Prostate gland (tissue), 2 donors: ENCODE data around the gene CCDC73.

Experiments
- POLR2AphosphoS5 ChIP-seq: sonication (generic); formaldehyde crosslinking; IDR thresholded peaks from one replicate; pipeline ENCODE4 v1.6.1; 2017; ENCODE audit warnings: antibody characterized with exemption
- TF ChIP-seq, protein P1 (sequence below), 4 experiments: fragments of 200-600 bp in 2 of 4; fragments of 450-650 bp in 2 of 4; sonication (generic) in 2 of 4; IDR thresholded peaks; 1 replicate in 3 of 4; 2 replicates in 1 of 4; pipeline ENCODE4 v1.5.1; 2016 to 2019; ENCODE audit warnings: antibody characterized with exemption in 4 of 4, mild to moderate bottlenecking in 2 of 4, moderate library complexity in 2 of 4

DNA sequence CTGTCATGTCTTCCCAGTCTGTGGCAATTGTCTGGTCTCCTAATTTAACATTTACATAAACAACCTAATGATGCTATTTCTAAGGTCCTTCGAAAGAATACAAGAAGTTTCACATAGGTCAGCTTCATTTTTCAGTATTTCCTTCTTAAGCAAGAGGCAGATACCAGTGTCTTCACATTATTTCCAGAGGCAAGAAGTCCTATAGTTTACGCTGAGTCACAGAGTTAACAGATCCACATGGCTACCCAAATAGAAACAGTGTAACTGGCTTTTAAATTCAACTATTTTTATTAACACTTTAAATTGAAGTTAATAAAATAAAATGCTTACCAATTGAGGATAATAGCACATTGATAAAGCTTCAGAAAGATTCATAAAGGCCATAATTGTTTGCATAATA, 46.1 kb upstream of the CCDC73 start:
- TF ChIP-seq, protein P1, sequence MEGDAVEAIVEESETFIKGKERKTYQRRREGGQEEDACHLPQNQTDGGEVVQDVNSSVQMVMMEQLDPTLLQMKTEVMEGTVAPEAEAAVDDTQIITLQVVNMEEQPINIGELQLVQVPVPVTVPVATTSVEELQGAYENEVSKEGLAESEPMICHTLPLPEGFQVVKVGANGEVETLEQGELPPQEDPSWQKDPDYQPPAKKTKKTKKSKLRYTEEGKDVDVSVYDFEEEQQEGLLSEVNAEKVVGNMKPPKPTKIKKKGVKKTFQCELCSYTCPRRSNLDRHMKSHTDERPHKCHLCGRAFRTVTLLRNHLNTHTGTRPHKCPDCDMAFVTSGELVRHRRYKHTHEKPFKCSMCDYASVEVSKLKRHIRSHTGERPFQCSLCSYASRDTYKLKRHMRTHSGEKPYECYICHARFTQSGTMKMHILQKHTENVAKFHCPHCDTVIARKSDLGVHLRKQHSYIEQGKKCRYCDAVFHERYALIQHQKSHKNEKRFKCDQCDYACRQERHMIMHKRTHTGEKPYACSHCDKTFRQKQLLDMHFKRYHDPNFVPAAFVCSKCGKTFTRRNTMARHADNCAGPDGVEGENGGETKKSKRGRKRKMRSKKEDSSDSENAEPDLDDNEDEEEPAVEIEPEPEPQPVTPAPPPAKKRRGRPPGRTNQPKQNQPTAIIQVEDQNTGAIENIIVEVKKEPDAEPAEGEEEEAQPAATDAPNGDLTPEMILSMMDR (IDR thresholded peaks at IDR 0.05) = no peak
- TF ChIP-seq POLR2AphosphoS5 = no peak
